Activated T-helper 1 cell treated with anti-CD3 and anti-CD28 coated beads, Interleukin-2, amount 50 U/mL, for 16 hours (primary cell): ENCODE measurements around the gene BNIP5.
"Not testable (repeated sequence)": the region's sequence is repeated elsewhere in the genome, so short reads cannot be mapped to it uniquely, and the experiment has no call there.

ENCODE experiments used
- DNase-seq, 2 donors: peaks; one replicate each; pipeline ENCODE4 v3.0.0-alpha.2; 2020; ENCODE audit warnings: low read depth in 1 of 2, low spot score in 1 of 2

BNIP5 gene

DNA sequence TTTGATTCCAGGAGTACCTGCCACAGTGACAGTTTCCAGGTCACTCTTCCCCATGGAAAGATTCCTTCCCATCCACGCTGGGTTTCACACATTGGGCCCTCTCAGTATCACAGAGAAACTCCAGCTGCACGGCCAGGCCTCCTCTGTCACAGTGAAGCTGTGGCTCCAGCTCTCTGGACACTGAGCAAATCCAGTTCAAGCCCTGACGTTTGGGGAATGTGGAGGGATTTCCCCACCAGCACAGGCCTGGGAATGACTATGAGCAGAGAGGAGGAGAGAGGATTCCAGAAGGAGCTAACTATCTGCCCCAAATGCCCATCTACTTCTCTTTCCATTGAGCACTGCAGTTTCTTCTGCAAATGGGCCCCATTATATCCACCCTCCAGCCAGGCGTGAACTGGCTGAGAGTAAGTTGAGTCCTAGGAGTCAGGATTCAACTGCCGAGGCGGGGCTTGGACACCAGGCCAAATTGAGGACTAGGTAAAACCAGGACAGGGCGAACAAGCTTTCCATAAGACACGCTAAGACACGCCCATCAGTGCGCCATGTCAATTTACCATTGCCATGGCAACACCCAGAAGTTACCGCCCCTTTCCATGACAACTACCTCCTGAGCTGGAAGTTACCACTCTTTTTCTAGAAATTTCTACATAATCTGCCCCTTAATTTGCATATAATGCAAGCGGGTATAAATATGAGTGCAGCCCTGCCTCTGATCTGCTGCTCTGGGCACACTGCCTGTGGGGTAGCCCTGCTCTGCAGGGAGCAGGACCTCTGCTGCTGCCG is 9.2 kb upstream of the BNIP5 start:
- no peak for DNase-seq

DNA sequence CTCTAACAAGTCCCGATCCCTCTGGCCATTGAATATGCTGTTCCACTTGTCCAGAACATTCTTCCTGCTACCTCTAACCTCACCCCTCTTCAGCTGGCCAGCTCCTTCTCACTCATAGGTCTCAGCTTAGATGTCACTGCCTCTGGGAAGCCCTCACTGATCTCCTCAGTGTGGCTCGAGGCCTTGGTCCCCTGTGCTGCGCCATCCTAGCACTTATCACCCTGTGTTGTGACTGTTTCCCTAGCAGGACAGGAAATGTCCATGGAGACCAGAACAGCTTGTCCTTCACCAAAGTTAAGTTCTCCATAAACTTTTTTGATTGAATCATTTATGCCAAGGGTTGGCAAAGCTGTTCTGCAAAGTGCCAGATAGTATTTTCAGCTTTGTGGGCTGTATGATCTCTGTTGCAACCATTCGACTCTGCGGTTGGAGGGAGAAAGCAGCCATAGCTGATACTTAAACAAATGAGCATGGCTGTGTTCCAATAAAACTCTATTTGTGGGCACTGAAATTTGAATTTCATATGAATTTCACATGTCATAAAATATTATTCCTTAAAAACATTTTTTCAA is 6.5 kb upstream of the BNIP5 start:
- DNase-seq = no peak

DNA sequence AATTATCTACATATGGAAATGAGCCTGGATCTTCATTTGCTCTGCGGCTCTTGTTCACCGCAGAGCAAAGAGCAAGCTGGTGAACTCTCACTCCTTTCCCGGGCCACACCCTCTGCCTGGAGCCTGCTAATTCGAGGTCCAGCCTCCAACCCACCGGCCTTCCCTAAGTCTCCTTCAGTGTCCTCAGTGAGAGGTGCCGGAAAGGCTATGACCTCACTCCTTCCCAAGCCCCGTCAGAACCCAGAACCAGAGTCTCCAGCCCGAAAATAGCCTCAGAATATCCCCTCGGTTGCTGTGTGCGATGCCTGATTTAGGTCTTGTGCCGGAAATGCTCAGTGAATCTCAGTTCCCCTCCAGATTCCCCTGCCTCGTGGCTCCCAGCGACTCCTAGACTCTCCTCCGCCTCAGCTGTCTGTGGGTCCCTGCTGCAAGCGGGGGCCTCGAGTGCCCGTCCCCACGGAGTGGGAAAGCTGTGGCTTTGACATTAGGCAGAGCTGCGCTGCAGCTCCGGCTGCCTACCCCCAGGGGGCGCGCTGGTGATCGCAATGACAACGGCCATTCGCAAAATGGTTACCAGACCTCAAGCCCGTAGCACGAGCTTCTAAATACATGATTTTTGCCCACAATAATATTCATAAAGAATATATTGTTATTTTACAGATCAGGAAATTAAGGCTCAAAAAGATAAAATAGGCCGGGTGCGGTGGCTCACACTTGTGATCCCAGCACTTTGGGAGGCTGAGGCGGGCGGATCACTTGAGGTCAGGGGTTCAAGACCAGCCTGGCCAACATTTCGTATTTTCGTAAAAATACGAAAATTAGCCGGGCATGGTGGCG is 4.1 kb upstream of the BNIP5 start:
- peak; percentile 41 to 44 for DNase-seq

DNA sequence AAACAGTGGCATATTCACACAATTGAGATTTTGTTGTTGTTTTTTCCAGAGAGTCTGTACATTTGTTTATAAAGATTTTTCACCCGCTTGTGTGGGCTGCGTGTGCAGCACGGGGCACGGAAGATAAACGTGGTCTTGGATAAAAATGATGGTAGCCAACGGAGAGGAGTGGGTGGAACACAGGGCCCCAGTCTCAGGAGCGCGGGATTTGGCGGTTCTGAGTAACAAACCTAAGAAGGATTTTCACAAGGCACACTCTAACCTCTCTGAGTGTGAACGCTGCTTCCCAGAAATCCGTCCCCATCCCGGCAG is 3.6 kb upstream of the BNIP5 start:
- no peak for DNase-seq

DNA sequence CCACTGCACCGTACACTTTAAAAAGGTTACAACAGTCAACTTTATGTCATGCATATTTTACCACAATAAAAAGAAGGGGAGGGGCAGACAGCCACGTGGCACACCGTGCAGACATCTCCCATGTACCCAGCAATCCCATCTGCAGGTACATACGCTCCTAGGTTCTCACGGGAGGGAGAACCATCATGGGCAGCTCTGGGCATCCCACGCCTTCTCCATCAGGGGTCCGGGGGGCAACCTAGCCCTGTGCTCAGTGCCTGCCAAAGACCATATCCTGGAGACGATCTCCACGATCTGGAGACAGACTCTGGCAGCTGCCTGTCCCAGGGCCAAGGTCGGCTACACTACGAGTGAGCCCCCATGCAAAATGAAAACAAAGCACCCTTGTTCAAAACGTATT is 2.5 kb upstream of the BNIP5 start:
- no peak for DNase-seq

DNA sequence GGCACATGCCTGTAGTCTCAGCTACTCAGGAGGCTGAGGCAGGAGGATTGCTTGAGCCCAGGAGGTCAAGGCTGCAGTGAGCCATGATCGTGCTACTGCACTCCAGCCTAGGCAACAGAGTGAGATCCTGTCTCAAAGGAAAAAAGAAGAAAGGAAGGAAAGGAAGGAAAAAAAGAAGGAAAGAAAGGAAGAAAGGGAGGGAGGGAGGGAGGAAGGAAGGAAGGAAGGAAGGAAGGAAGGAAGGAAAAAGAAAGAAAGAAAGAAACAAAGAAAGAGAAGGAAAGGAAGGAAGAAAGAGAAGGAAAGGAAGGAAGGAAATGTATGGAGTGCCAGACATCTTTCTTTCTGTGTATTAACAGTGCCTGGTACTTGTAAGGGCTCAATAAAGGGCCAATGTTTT is 1.5 kb upstream of the BNIP5 start:
- DNase-seq = not testable (repeated sequence)

DNA sequence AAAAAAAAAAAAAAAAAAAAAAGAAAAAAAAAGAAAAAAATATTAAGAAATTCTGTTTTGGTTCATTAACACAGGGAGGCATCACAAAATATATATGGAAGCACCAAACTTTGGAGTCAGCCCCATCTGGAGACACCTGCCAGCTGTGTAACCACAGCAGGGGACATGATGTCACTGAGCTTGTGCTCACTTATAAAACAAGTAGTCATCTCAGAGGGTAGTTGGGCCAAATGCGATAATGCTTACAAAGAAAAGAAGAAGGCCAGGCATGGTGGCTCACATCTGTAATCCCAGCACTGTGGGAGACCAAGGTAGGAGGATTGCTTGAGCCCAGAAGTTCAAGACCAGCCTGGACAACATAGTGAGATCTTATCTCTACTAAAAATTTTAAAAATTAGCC is 1.1 kb upstream of the BNIP5 start:
- no peak for DNase-seq

DNA sequence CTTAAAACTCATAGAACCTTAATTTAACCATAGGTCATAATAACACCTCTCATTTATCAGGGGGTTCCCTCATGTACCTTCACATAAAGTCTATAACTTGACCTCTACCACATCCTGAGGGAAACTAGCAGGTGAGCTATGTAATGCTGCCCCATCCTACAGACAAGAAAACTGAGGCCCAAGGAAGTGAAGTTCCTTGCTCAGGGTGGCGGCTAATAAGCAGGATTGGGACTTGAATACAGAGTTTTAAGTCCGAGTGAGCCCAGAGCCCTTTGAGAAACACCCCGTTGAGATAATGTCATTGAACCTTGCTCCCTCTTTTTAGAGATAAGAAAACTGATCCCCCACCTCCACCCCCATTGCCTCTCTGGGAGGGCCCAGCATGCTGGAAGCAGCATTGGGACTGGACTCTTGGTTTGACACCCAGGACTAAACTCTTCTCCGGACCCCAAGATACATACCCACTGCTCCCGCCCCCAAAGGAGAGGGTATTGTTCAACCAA is 429 bp downstream of the BNIP5 start:
- DNase-seq = no peak

DNA sequence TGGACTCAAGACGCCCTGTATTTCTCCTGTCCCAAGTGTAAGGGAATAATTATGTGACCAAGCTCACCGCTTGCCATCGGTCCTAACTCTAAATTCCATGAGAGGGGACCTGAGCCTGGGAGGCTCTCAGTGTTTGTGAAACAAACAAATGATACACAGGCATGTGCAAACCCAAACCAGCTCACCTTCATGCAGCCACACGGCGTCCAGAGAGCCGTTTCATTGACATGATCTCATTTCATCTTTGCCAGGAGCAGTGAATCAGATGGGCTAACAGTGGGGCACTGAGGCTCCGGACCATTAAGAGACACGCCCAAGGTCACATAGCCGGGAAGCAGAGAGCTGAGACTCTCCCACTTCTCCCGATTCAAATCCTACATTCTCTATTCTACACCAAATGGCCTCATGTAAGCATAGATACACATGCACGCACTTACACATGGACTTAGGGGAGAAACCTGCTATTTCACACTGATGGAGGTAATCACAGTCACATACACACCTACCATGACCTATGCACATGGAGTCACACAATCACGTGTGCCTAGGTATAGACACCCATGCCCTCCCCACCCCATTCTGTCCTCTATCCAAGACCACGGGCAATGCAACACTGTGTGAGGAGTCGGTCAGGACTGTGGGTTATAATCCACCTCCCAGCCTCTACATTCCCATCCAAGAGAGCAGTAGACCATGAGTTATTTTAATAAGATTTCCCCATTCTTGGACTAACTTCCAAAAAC is 1.1 kb downstream of the BNIP5 start:
- DNase-seq = no peak

DNA sequence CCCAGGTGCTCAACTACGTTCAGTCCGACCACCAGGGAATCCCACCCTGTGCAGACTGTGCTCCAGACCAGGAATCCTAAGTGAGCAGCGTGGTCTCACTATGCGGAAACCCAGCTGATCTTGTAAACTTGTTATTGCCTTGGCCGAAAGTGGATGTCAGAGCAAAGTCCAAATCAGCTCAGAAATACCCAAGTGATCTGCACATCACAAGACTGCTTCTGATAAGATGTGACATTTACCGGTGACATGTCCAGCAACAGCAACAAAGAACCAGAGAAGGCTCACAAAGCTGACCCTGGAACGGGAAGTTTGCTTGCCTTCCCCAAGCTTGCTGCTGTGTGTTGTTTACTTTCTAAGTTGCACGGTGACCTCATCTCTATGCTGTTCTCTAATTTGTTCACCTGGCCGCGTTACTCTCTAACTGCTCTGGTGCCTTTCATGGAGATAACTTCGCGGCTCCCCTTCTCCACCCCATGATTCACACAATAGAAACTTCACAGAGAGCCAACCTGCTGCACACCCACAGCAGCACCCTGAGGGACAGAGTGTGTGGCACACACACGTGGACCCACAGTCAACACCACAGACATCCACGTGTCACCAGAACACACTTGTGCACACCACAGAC is 1.7 kb downstream of the BNIP5 start:
- DNase-seq = no peak

DNA sequence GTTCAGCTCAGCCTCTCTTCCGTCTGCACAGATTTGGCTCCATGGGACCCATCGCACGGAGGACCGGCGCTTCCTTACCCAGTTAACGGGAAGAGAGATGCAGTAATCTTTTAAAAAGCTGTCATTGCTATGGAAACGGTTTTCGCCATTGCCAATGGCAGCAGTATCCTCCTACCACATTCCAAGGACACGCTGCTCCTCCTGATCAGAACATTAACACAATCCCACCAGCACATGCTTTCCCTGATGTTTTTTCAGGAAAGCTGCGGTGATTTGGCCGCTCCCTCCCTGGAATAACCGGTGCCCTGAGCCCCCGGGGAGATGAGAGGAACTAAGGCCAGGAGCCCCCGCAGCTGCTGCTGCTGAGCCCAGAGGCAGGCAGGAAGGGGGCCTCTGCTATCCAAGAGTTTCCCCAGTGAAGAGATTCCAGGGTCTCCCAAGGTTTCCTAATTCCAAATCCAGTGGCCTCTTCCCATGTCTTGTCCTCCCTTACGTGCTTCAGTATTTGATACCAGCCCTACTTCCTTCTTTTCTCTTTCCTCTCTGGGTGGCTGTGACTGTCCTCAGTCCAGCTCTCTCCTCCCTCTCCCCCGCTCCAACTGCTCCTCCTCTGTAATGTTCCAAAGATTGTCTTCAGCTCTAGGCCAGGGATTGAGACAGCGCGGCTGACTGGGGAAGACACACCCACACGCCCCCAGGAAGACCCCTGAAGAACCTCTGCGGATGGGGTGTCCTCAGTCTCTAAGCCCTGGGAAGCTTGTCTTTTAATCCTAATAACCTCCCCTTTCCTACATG is 2.6 kb downstream of the BNIP5 start:
- no peak for DNase-seq

DNA sequence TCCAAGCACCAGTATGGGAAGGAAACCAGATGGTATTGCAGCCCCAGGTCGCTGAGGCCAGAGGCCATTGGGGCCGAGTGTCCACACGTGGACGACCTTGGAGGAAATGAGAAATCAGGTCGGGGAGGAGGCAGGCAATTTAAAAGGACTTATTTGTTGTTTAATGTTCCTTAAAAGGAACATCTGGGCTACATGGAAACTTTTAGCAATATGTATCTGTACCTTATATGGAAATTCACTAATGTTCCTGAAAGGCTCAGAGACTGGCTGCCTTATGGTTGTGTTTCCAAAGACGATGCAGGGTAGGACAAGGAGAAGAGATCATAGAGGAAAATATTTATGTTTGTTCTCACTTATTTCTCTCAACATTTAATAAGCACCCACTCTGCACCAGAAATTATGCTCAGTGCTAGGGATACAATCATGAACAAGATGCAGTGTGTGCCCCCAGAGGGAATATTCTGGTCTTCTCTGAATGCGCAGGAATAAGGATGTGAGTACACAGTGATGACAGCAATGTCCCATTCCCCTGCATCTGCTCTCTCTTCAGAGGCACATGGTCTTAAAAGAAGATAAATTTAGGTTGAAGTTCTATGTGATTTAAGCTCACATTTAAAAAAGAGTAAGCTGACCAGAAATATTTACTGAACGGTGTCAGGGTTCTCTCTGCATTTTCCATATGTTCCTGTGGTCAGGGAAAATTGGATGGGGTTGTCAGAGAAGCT is 3.4 kb downstream of the BNIP5 start:
- DNase-seq = no peak

DNA sequence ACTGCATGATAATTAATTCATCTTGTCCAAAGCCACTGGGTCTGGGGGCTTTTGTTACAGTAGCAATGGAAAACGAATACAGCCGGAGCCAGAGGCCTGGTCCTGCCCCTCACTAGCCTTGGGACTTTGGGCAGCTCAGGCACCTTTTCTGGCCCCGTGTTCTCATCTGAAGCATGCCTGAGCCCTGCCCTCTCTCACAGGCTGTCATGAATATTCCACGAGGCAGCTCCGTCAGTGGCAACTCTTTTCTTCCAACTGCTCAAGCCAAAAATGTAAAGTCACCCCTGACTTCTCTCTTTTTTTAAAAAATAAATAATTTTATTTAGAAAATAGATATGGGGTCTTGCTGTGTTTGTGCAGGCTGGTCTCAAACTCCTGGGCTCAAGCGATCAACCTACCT is 5.3 kb downstream of the BNIP5 start:
- no peak for DNase-seq

DNA sequence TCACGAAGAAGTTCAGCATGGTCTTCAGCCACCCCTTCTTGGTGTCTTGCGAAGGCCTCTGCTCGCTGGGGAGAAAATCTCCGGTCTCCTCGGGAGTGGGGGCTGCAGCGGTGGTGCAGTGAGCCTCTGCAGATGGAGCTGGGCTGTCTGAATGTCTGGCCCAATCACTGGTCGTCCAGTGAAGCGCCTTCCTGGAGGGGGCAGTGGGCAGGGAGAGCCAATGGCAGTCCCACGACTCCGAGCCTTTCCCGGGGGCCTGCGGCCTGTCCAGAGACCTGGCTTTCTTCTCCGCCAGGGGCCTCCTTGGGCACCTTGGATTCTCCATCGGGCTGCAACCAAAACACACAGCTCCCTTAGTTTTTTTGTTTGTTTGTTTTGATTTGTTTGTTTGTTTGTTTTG is 6.3 kb downstream of the BNIP5 start:
- DNase-seq = no peak

DNA sequence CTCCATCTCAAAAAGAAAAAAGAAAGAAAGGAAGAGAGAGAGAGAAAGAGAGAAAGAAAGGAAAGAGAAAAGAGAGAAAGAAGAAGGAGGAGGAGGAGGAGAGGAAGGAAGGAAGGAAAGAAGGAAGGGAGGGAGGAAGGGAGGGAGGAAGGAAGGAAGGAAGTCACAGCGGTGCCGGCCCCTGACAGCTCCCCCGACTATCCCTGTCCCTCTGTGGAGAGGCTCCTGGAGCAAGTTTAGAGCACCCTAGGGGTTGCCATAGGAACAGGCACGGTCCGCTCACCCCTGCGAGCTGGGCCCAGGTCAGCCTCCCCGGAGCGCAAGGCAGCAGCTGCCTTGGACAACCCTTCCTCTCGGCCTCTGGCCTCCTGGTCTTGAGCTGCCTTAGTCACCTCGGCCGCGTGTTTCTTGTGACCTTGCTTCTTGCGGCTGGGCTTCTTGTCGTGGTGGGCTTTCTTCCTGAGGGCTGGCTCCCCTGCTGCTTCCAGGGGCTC is 6.8 kb downstream of the BNIP5 start:
- DNase-seq = no peak

DNA sequence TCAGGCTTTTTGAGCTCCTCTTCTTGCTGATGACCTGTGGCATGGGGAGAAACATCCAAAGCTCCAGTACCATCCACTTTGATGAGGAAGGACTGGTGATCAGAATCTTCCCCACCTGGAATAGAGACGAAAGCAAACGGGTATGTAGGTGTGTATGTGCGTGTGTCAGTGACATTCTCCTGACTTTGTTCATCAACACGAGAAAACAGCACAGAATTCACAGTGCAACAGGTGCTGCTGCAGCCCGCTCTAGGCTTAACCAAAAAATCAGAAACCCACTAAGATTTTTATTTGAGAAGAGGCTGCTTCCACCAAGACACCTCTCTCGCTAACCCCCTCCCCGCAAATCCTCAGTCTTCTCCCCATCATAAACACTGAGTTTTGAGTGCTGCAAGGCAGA is 8.1 kb downstream of the BNIP5 start:
- DNase-seq = no peak

DNA sequence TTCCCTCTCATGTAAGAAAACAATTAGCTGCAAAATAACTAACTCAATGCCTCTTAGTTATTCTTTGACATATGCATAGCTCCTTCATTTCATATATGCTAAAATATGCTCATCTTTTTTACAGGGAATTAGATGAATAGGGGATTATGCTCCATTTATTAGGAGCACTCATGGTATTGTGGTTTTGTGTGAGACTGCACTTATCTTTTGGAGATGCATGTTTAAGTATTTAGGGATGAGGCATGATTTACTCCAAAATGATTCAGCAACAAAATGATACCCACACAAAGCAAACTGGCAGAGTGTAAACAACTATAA is 8.8 kb downstream of the BNIP5 start:
- no peak for DNase-seq

DNA sequence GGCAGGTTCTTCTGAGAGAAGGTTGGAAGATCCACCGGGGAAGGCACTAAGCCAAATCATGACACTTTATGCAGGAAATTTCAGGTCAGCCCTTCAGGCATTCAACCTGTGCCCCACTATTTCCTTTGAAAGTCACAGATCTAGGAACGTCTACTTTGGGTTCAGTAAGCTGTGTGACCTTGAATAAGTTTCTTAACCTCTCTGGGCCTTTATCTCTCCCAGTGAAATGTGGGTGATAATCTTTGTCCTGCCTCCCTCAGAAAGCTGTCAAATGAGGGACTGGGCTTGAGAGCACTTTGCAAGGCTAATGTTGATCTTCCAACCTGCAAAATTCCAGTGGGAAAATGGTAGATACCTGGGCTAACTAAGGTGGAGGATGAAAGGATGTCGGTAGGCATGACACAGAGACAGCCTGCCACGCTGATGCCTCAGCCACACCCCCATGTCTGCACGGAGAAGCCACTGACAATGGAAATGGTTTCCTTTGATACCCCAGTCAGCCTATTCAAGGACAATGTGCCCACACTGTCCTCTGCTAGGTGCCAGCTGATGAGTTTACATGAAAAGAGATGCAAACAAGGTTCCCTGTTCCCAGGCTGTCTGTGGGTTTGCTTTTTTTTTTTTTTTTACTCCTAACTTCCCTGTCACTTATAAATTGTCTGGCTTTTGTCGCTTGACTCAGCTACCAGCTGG is 9.3 kb downstream of the BNIP5 start:
- no peak for DNase-seq
